ENCODE results near the gene RRP1. TPM values are rescaled to one million over a fixed set of nuclear protein-coding genes. Genes with fewer than 3 reads are reported as not detected.
A peak's percentile ranks its signal among the peaks of the same experiment; 100 is the strongest.

The RRP1 gene
- total RNA-seq, 2 experiments from 2014 or later, result 50.3 to 55.0 TPM

GRCh38 chr21:43778469-43779335, 10.7 kb upstream of the RRP1 start:
- no TSS peak for BruUV-seq (replicated peaks)
- Histone ChIP-seq H3K4me3 (ENCODE audit: low read depth, low read length, poor library complexity, severe bottlenecking) (no peak overlapping the region), H3K4me2 (ENCODE audit: low read length) (peak overlapping the region; percentile 49), H3K79me2 (ENCODE audit: insufficient read depth, low read depth, low read length) (no peaks in the 10 kb centered on the region), H3K4me1 (ENCODE audit: insufficient read depth, low read length, poor library complexity, severe bottlenecking) (peaks cover 38% of the 10 kb centered on the region), H3K27ac (ENCODE audit: low read depth, low read length, poor library complexity, severe bottlenecking) (no peak overlapping the region), H4K20me1 (ENCODE audit: insufficient read depth, low read length) (no peaks in the 10 kb centered on the region), H3K36me3 (ENCODE audit: insufficient read depth, low read length) (peaks cover 11% of the 10 kb centered on the region; the same call in 1 of the 2 replicates), H3K9me3 (ENCODE audit: low read length) (no peaks in the 10 kb centered on the region), H2AFZ (ENCODE audit: low read length) (peak overlapping the region; percentile 53; the same call in 1 of the 2 replicates), H3K9me2 (ENCODE audit: insufficient read depth, low read length) (no peaks in the 10 kb centered on the region)
- CTCF ChIA-PET (ENCODE audit: unreplicated experiment), result no interaction called here
- POLR2A ChIA-PET, result interaction anchor here (0.5 to 2.0 kb wide), 2 partner anchors 11 to 111 kb away, joined by 3 to 9 read pairs; partner anchors contain the start of gene RRP1
- no peak for DNase-seq (ENCODE audit: low spot score)
- intact Hi-C loops (cut with micrococcal nuclease; ENCODE audit: unreplicated experiment), result loop anchor here (5.0 to 10.0 kb wide), 2 partner anchors 61 to 114 kb away; partner anchors contain the start of gene PDXK
- TF ChIP-seq CTCF (conservative IDR thresholded peaks at IDR 0.05; ENCODE audit: low read length) (no peak), EZH2phosphoT487 (IDR thresholded peaks at IDR 0.05; ENCODE audit: borderline replicate concordance, low read depth, low read length) (no peak)

GRCh38 chr21:43779660-43780059, 9.7 kb upstream of the RRP1 start:
- BruUV-seq (replicated peaks), result no TSS peak
- ChIA-PET CTCF (ENCODE audit: unreplicated experiment) (no interaction called here), POLR2A (interaction anchor here (0.5 to 2.0 kb wide), 2 partner anchors 10 to 112 kb away, joined by 3 to 9 read pairs; partner anchors contain the start of gene RRP1)
- Histone ChIP-seq H3K79me2 (ENCODE audit: insufficient read depth, low read depth, low read length) (no peaks in the 10 kb centered on the region), H3K27ac (ENCODE audit: low read depth, low read length, poor library complexity, severe bottlenecking) (no peak overlapping the region), H2AFZ (ENCODE audit: low read length) (no peak overlapping the region), H3K4me2 (ENCODE audit: low read length) (no peak overlapping the region), H3K4me1 (ENCODE audit: insufficient read depth, low read length, poor library complexity, severe bottlenecking) (peaks cover 35% of the 10 kb centered on the region), H3K4me3 (ENCODE audit: low read depth, low read length, poor library complexity, severe bottlenecking) (no peak overlapping the region), H3K9me3 (ENCODE audit: low read length) (no peaks in the 10 kb centered on the region), H4K20me1 (ENCODE audit: insufficient read depth, low read length) (no peaks in the 10 kb centered on the region), H3K36me3 (ENCODE audit: insufficient read depth, low read length) (peaks cover 2% of the 10 kb centered on the region; the same call in 1 of the 2 replicates), H3K9me2 (ENCODE audit: insufficient read depth, low read length) (no peaks in the 10 kb centered on the region)
- TF ChIP-seq EZH2phosphoT487 (IDR thresholded peaks at IDR 0.05; ENCODE audit: borderline replicate concordance, low read depth, low read length) (no peak), CTCF (conservative IDR thresholded peaks at IDR 0.05; ENCODE audit: low read length) (no peak)
- intact Hi-C loops (cut with micrococcal nuclease; ENCODE audit: unreplicated experiment), result loop anchor here (5.0 to 10.0 kb wide), 2 partner anchors 62 to 115 kb away; partner anchors contain the start of gene PDXK
- DNase-seq (ENCODE audit: low spot score), result peak; percentile 65

- no peaks in the 10 kb centered on the region for H3K79me2 ChIP-seq (ENCODE audit: insufficient read depth, low read depth, low read length)
- no peak overlapping the region for H3K4me2 ChIP-seq (ENCODE audit: low read length)
- H3K36me3 ChIP-seq (ENCODE audit: insufficient read depth, low read length), result no peaks in the 10 kb centered on the region
- H3K4me3 ChIP-seq (ENCODE audit: low read depth, low read length, poor library complexity, severe bottlenecking), result no peak overlapping the region
- H3K27ac ChIP-seq (ENCODE audit: low read depth, low read length, poor library complexity, severe bottlenecking), result no peak overlapping the region
- ChIA-PET CTCF (ENCODE audit: unreplicated experiment) (no interaction called here), POLR2A (no interaction called here)
- BruUV-seq (replicated peaks), result no TSS peak
- H3K9me3 ChIP-seq (ENCODE audit: low read length), result no peaks in the 10 kb centered on the region
- H3K4me1 ChIP-seq (ENCODE audit: insufficient read depth, low read length, poor library complexity, severe bottlenecking), result peaks cover 28% of the 10 kb centered on the region
- H4K20me1 ChIP-seq (ENCODE audit: insufficient read depth, low read length), result no peaks in the 10 kb centered on the region
- TF ChIP-seq CTCF (conservative IDR thresholded peaks at IDR 0.05; ENCODE audit: low read length) (no peak), EZH2phosphoT487 (IDR thresholded peaks at IDR 0.05; ENCODE audit: borderline replicate concordance, low read depth, low read length) (no peak)
- H3K9me2 ChIP-seq (ENCODE audit: insufficient read depth, low read length), result no peaks in the 10 kb centered on the region
- intact Hi-C loops (cut with micrococcal nuclease; ENCODE audit: unreplicated experiment), result no loop called here
- no peak for DNase-seq (ENCODE audit: low spot score)
- no peak overlapping the region for H2AFZ ChIP-seq (ENCODE audit: low read length)
Observed at GRCh38 chr21:43781846-43782245, 7.5 kb upstream of the RRP1 start.

Measured in OCI-LY7 (cell line).